GM18526 (cell line): ENCODE data around the gene BOLA2B.
A peak's percentile ranks its signal among the peaks of the same experiment; 100 is the strongest.
"Not testable (repeated sequence)": the region's sequence is repeated elsewhere in the genome, so short reads cannot be mapped to it uniquely, and the experiment has no call there.

Experiments used
- POLR2A ChIP-seq: IDR thresholded peaks from 3 replicates; pipeline ENCODE4 v1.6.1; 2011; ENCODE audit not compliant: insufficient read length; ENCODE audit errors: extremely low read depth

Gene BOLA2B

GRCh38 chr16:30193615-30194014, at the start of gene BOLA2B, which contains the start of gene SLX1A:
BOLA2B (minus strand) TSS chr16:30193666; CDS start chr16:30193595, 71 bp downstream.
SLX1A (plus strand) TSS chr16:30193875; CDS start chr16:30194085, 210 bp downstream.
- not testable (repeated sequence) for TF ChIP-seq POLR2A

DNA sequence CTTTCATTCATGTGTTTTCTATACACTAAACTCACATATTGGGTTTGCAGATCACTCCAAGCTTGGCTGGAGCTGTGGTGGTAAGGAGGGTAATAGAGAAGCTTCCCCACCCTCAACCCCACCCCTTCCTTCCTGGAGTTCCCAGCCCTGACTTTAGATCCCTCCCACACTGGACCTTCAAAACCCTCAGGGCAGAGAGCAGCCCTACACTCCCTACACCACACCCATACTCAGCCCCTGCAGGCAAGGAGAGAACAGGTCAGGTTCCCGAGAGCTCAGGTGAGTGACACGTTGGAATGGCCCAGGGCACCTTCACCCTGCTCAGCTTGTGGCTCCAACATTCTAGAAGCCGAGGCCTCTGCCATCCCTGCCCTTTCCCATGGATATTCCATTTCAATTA, 5.6 kb upstream of the BOLA2B start, which contains the start of gene SULT1A3:
SULT1A3 (plus strand) TSS at position 207 of the 400 bp plus-strand sequence. CDS start 1,474 bp downstream, outside the sequence.
- TF ChIP-seq POLR2A = not testable (repeated sequence)

DNA sequence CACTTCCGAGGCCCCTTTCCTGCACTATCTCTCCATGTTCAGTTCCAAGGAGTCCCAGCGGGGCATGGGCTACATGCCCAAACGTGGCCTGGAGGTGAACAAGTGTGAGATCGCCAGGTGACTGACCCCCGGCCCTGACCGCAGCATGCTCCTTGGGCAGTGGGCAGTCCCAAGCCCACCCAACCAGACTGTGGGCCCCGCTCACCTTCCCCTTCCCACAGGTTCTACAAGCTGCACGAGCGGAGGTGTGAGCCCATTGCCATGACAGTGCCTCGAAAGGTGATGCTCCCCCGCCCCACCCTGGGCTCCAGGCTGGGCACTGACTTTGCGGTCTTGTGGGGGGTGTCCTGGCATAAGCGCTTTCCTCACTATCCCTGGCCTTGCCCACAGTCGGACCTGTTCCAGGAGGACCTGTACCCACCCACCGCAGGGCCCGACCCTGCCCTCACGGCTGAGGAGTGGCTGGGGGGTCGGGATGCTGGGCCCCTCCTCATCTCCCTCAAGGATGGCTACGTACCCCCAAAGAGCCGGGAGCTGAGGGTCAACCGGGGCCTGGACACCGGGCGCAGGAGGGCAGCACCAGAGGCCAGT, 5.4 kb downstream of the BOLA2B start:
- TF ChIP-seq POLR2A = no peak

DNA sequence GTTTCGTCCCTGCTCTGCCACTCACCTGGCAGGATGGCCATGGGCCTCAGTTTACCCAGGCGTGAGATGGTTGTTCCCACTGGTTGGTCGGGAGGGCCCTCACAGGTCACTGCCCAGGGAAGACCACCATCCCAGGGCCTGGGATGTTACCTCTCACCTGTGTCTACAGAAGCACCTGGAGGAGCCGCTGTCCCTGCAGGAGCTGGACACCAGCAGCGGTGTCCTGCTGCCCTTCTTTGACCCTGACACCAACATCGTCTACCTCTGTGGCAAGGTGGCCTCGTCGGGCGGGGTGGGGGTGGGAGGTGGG, 6.0 kb downstream of the BOLA2B start:
- TF ChIP-seq POLR2A = no peak

GRCh38 chr16:30186782-30187555, 6.5 kb downstream of the BOLA2B start:
- no peak for TF ChIP-seq POLR2A

DNA sequence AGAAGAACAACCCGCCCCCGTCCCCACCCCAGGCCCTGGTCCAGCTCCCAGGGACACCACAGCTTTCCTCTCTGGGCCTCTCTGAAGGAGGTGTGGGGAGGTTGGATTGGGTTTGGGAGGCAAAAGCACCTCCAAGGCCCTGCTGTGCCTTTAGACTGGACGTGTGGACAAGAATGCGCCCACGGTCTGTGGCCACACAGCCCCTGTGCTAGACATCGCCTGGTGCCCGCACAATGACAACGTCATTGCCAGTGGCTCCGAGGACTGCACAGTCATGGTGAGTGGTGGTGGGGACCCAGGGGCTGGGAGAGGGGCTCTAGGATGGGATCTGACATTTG, 7.1 kb downstream of the BOLA2B start:
- no peak for TF ChIP-seq POLR2A

- peak; percentile 76 for TF ChIP-seq POLR2A
Observed at GRCh38 chr16:30185683-30186421, 7.6 kb downstream of the BOLA2B start.

- peak; percentile 40 for TF ChIP-seq POLR2A
Observed at GRCh38 chr16:30184891-30185682, 8.4 kb downstream of the BOLA2B start.

DNA sequence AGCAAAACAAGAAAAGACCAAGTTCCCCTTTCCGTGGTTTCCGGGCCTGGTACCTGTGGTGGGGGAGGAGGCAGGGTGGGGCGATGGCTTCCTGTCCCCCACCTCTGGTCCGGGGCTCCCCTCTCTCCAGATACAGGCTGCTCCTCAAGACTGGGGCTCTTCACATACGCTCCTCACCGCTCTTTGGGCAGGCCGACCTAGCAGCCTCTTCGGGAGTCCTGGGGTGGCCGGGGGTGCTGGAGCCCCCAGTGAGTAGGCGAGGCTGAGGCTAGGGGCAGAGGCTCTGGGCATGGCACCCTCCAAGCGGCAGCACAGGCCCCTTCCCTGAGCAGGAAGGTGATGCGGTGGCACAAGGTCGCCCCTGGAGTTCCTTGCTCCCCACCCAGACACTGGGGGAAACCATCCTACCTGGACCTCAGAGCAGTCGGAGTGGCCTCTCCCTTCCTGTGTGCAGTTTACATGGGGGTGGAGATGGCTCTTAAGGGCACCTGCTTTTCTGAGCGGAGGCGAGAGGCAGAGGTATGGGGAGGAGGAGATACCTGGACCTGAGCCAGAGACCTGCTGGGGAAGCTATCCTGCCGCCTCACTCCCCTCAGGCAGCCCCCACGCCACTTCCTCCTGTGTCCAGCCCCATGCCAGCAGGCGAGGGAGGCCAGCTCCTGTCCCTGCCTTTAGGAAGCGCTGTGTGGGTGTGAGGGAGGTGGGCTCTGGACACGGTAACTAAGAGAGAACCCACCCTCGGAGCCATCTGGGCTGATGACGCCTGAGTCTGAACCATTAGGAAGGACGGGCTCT, 9.2 kb downstream of the BOLA2B start:
- TF ChIP-seq POLR2A = peak; percentile 81

DNA sequence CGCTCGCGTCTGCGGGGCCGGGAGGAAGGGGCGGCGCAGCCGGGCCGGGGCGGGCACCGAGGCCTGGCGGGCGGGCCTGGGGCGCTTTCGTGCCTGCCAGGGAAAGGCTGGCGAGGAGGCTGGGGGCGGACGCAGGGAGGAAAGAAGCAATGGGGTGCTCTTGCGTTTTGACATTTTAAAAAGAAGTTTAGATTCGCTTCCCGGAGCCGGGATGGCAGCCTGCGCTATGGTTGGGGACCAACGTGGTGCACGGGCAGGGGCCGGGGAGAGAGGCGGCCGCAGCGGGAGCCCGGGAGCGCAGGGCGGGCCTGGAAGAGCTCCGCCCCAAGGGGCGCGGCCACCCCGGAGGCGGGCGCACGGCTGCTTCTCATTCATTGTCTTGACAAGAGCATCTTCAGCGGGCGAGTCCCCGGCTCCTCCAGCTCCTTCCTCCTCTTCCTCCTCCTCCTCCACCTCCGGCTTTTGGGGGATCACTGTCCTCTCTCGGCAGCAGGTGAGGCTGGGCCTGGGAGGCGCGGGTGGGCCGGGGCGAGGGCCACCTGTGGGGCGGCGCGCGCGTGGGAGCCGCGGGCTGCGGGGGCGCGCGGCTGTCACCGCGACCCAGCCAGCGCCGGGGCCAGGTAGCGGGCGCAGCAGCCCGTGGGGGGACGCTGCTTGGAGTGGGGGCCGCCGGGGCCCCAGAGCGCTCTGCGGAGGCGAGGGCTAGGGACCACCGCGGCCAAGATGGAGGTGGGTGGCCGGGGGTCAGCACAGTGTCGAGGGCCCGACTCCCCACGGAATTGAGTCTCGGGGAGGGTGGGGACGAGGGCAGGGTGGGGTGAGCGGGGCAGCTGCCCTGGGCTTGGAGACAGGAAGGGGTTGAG, 10.0 kb downstream of the BOLA2B start, which contains the start of gene CORO1A:
CORO1A (plus strand) TSS at position 370 of the 863 bp plus-strand sequence. CDS start 1,608 bp downstream, outside the sequence.
- TF ChIP-seq POLR2A = peak; percentile 95

DNA sequence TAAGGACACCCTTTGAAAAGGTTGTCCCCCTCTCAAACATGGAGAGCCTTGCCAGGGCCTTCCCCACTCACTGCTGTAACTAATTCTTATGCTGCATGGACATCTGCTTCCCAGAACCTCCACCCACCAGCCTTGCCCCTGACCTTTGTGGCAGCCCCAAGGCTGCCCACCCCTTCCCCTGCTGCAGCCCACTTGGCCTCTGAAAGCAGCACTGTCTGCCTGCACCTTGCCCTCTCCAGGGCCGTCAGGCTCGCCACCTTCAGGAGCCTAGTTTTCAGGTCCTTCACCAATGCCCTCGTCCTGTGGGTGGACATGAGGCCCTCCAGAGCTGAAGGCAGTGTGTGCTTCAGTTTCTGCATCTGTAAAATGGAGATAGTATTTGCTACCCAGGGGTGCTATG, 12.7 kb downstream of the BOLA2B start:
- no peak for TF ChIP-seq POLR2A

DNA sequence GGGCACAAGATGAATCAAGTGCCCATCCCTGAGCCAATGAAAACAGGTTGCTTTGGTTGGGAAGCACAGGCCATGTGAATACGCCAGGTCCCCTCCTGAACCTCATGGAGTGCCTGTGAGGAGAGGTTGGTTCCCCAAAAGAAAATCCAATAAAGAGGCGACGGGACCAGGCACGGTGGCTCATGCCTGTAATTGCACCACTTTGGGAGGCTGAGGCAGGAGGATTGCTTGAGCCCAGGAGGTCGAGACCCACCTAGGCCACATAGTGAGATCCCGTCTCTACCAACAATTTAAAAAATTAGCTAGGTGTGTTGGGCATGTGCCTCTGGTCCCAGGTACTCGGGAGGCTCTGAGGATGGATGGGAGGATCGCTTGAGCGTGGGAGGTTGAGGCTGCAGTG, 13.5 kb downstream of the BOLA2B start:
- TF ChIP-seq POLR2A = no peak

DNA sequence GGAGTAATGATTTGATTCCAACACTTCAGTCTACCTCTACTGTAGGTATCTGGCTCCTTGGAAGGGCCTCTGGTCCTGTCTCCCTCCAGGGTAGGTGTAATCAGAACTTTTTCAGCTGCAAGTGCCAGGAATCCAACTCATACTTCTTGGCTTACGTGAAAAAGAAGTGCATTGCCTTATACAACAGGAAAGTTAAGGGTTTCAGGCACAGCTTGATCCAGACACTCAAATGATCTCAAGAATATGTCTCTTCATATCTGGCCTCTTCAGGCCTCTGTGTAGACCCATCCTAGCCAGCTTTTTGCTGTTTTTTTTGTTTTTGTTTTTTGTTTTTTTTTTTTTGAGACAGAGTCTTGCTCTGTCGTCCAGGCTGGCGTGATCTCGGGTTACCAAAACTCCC, 14.3 kb downstream of the BOLA2B start:
- TF ChIP-seq POLR2A = no peak
